Measurements from ENCODE around the gene DACH1.

DACH1 gene

DNA sequence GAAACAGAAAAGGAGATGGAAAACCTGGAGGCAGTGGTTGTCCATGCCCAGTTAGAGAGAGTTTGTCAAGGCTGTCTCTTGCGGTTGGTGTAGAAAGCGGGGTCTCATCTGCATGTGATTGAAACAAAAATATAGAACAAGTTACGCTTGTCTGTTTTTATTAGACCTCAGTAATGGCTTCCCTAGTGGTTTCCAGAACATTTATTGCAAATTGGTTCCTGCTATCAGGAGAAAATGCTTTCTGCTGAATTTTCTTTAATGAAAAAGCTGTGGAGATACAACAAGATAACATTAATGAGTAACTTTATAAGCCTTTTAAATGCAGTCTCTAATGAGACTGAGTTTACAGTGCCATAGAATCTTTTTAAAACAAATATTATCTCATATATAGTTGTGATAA, 378.0 kb downstream of the DACH1 start:
- DNase-seq (ENCODE audit: low read depth in 2 of 2), result no peak

DNA sequence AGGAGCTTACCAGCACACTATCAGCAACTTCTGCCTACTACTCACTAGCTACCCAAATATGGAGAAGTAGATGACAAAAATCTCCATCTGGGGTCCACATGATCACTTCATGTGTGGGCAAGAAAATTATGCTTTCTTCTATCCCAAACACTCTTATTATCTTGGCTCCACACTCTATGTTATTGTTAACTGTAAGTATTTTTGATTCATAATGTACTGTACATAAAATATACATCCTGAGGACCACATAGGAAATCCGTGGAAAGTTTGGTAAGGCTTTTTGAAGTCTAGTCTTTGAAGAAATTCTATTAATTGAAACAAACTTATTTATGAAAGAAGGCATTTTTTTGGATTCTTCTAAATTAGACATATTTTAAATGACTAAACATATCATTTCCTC, 378.8 kb downstream of the DACH1 start:
- no peak for DNase-seq (ENCODE audit: low read depth in 2 of 2)

DNA sequence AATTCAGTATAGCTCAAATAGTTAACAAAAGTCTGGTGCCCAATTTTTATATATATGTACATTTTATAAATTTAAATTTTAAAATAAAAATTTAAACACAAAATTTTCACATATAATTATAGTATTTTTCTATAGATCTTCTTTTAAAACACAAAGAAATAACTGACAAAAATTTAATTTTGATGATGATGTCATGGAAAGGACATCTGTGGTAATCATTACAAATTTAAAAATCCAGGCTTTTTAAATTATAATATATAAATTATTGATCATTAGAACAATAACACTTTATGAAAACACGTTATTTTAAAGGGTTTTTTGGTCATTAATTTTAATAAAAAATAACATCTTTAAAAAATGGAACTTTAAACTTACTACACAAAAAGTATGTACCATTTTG, 381.1 kb downstream of the DACH1 start:
- no peak for DNase-seq (ENCODE audit: low read depth in 2 of 2)

DNA sequence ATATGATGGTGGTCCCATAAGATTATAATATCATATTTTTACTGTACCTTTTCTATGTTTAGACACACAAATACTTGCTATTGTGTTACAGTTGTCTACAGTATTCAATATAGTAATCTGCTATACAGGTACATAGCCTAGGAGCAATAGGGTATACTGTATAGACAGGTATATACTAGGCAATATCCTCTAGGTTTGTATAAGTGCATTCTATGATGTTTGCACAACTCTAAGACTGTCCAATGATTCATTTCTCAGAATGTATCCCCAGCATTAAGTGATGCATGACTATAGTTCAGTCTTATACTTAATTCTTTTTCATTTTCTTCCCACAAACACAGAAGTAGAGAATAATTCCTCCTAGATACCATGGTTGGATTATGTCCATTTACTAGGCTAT, 383.3 kb downstream of the DACH1 start:
- DNase-seq (ENCODE audit: low read depth in 2 of 2), result no peak

DNA sequence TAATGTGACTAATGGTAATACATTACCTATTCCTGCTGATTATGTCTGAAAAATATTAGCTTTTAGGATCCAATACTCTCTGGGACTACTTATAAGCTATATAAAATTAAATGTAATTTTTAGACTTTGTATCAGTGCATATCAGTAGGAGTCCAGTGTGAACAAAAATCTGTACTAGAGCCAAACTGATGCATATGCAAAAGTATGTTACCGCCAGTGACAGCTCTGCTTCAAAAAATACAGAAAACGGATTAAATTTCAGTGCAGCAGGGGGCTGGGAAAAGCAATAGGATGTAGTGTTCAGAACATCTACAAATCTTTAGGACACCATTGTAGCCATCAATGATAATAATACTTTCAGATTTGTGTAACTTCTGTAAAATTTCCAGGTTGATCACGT, 385.5 kb downstream of the DACH1 start:
- no peak for DNase-seq (ENCODE audit: low read depth in 2 of 2)

DNA sequence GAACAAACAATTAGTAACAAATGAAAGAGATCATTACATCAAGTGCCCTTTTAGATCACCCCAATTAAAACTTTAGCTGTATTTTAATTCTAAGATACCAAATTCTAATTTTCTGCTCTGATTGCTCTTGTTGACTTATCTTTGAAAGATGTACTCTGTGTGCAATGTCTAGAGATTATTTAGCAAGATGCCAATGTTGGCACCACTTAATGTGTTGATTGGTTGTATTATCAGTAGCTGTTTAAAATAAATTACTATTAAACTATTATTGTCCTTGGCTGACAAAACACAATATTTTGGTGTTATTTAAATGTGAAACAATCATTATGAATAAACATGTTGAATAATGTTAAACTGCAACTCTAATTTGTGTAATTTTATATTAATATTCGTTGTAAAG, 386.0 kb downstream of the DACH1 start:
- DNase-seq (ENCODE audit: low read depth in 2 of 2), result no peak

DNA sequence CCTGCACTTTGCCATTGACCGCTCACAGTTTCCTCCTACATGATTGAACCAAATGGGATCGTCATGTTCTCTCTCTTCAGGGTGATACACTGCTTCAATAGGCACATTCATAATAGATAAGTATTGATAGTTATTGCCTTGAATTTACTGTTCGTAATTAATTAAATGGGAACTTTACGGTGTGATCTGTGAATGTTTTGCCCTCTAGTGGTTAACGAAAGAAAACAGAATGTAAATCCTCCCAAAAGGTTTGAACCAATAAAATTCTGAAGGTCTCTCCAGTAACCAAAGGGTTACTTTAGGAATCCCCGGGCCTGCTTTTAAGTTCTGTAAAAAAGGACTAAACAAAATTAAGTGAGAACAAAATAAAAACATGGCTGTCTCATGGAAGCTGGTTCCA, 389.3 kb downstream of the DACH1 start:
- DNase-seq (ENCODE audit: low read depth in 2 of 2), result no peak

DNA sequence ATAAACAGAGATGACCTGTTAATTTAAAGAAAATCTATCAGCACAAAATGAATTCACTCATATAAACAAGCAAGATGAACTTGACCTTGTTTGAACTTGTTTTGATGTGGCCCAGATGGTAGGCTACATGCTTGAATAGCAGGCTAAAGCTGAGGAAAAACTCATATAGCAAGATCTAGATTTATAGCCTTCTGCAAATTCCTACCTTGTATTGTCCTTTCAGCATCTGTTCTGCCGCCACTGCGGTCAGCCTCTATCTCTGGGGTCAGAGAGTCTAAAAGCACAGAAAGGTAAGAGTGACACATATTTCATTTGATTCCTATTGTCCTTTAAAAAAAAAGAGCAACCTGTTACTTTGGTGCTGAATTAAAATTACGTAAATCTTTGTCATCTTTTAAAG, 392.1 kb downstream of the DACH1 start:
- DNase-seq (ENCODE audit: low read depth in 2 of 2), result no peak

DNA sequence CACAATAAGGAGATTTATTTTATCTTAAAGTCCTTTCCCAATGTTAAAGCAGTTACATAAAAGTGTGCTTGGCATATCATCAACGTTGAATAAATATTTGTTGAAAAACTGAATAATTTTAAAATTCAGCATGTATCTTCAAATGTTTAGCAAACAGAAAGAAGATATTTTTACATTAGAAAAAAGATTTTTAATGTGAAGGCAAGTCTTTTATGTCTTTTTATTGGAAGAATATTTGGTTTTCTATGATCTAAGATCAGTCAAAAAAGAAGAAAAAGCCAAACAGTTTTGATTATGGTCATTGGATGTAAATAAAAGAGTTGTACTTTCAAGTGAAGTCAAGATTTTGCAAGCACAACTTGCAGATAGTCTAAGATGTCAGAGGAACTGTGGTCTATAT, 397.4 kb downstream of the DACH1 start:
- DNase-seq (ENCODE audit: low read depth in 2 of 2), result no peak

DNA sequence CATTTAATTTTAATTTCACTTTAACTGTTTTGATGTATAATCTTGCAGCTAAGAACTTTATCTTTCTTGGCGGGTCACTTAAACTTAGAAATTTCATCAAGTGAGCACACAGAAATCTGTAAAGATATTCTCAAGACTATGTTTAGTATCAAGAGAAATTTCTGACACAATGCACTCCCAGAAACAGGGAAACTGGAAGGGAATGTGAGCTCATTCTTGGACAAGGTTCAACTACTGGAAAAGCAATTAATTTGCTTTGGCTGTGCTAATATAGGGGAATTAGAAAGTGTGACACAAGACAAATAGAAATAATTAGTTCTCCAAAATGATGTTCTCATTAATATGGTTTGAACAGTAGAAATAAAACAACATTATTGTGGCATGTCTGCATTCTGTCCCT, 402.3 kb downstream of the DACH1 start:
- no peak for DNase-seq (ENCODE audit: low read depth in 2 of 2)

DNA sequence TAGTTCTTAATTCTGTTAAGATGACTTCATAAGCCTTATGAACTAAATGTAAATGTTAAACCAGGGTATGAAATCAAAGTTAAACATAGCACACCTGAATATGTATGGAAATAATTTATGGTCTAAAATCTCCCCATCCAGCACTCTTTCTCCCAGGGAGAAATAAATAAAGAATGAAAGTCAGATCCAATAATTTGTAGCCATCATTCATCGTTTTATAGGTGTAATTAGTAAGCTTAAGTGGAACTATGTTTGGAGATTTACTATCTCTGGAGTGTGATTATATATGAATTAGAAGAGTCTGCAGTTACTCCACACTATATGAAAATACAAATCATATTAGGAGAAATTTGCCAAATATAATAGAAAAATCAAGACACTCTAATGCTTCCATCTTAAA, 405.1 kb downstream of the DACH1 start:
- no peak for DNase-seq (ENCODE audit: low read depth in 2 of 2)

DNA sequence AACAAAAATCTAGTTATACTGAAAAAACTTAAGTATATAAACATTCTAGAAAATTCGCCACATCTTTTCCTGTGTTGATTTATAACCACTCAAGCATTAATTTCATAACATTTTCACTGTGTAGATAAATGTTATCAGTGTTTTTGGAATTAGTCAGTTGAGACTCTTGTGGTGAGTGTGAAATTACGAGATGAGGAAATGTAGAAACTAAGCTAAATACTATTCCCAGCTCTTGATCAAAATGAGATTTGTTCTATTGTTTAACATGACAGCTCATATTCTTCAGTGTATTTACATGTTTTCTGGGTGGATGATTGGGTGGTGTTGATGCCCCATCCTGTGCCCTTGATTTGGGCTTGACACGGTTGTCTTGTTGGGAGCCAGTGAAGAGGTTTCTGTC, 406.8 kb downstream of the DACH1 start:
- DNase-seq (ENCODE audit: low read depth in 2 of 2), result no peak

DNA sequence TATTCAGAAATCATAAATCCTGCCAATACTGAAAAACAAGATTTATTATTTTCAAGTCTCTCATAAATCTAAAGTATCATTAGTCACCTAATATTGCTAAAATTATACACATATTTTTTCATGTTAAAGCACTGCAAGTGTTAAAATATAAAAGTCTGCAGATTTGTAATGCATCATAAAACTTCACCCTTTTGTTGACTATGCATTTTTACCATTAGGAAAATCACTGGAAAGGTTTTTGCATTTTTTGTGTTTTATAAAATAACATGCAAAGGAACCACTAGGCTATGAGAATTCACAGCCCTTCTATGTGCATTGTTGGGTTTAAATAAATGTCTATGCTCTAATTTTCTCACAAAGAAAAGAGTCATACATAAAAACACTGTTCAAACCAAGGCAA, 407.3 kb downstream of the DACH1 start:
- no peak for DNase-seq (ENCODE audit: low read depth in 2 of 2)

DNA sequence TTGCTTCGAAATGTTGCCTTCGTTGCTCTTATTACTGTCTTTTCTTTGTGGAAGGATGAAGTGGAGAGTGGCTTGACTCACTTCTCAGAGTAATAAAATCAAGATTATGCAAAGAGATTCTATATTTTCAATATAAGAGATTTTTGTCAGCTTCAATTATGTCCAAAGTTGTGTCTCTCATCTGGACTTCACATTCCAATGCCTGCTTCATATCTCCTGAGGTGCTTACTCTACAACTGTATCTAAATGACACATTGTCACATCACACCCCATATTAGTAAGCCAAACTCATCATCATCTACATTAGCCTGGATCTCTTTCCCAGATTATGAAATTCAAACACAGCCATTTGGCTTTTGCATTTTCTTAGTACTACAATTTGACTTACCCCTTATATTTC, 409.4 kb downstream of the DACH1 start:
- DNase-seq (ENCODE audit: low read depth in 2 of 2), result no peak

DNA sequence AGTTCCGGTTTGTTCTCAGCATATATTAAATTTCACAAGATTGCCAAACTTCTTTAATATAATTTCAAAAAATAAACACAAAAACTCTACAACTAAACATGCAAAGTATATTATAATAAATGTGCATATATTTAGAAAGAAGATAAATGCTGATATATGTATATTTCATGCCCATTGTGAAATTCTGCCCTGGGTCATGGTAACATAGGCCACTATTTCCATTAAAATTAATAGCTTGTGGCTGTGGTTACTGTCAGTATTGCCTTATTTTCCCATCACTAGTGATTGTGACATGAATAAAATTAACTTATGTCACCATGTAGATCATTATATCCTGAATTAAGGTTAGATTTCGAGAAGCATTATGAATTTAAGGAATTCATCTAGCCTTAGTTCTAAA, 410.9 kb downstream of the DACH1 start:
- DNase-seq (ENCODE audit: low read depth in 2 of 2), result no peak

DNA sequence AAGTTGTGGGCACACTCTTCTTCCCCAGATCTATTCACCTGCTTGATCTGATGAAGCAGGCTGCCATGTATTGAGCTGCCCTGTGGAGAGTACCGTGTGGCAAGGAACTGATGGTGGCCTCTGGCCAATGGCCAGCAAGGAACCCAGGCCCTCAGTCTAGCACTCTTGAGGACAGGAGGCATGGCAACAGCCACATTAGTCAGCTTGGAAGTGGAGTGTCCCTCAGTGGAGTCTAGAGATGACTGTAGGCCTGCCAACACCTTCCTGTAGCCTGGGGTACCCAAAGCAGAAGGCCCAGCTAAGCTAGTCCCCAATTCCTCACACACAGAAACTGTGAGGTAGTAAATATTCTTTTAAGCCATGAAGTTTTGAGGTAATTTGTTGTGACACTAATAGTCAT, 412.5 kb downstream of the DACH1 start:
- no peak for DNase-seq (ENCODE audit: low read depth in 2 of 2)

DNA sequence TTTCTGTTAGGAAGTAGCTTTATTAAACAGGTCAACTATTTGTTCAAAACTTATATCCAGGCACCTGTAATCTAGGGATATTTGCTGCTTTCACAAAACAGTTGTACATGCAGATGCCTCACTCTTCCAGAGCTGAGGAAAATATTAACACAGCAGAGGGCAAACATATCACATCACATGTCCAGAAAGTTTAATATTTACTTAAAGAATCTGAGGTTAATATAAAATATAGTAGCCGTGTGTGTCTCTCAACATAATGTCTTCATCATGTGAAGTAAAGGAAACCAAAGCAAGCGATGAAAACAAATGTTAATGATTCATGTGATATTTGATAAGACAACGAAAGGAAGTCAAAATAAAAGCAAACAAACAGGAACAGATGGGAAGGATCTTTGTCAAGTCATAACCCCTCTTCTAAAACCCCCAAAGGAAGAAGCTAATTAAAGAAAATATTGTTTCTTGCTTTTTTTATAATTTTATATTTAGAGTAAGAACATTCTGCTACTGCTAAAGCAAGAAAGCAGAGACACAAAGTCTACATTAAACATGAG, 418.8 kb downstream of the DACH1 start:
- DNase-seq (ENCODE audit: low read depth in 2 of 2), result no peak

DNA sequence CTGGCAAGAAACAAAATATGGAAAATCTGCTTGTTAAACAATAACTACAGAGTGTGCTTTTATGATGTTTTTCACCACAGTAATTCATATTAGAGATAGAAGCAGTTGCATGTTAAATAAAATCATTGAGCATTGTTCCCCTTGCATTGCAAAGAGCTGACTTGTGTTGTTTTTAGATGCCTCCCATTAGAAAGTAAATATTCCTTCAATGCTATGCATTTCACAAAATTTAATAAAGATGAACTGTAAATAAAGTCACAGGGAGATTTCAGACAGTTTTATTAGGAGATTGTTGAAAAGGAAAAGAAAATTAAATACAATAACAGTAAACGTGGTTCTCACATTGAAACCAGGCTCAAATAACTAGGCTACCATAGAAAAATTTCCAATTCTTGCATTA, 429.3 kb downstream of the DACH1 start:
- no peak for DNase-seq (ENCODE audit: low read depth in 2 of 2)

DNA sequence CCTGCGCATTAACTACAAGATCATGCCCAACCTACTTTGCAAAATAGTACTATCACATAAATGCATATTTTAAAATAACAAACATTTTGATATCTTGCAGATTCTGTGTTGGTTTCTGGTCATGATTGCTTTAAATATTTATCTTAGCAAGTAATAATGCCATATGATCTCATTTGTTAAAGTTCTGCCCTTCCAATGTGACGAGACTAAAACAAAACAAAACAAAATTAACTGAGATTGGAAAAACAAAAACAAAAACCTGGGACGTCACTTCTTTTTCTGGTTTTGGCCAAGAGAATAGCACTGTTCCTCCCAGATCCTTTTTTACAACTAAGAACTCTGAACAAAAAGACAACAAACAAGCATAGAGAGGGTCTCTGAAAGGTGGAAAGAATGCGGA, 436.3 kb downstream of the DACH1 start:
- DNase-seq (ENCODE audit: low read depth in 2 of 2), result no peak

DNA sequence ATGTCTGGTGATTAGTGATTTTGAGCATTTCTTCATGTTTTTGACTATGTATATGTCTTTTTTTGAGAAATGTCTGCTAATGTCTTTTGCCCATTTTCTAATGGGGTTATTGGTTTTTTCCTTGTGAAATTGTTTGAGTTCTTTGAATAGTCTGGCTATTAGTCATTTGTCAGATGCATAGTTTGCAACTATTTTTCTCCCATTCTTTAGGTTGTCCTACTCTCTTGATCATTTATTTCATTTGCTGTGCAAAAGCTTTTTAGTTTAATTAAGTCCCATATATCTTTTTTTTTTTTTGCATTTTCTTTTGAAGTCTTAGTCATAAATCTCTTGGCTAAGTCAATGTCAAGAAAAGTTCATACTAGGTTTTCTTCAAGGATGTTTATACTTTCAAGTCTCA, 449.8 kb downstream of the DACH1 start:
- DNase-seq (ENCODE audit: low read depth in 2 of 2), result no peak

DNA sequence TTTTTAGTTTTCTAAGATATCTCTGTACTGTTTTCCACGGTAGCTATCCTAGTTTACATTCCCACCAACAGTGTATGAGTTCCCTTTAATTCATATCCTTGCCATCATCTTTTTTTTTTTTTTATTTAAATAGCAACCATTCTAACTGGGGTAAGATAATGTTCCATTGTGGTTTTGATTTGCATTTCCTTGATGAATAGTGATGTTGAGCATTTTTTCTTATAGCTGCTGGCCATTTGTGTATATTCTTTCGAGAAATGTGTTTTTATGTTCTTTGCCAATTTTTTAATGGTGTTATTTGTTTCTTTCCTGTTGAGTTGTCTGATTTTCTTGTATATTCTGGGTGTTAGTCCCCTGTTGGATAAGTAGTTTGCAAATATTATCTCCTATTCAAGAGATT, 454.8 kb downstream of the DACH1 start:
- DNase-seq (ENCODE audit: low read depth in 2 of 2), result no peak

DNA sequence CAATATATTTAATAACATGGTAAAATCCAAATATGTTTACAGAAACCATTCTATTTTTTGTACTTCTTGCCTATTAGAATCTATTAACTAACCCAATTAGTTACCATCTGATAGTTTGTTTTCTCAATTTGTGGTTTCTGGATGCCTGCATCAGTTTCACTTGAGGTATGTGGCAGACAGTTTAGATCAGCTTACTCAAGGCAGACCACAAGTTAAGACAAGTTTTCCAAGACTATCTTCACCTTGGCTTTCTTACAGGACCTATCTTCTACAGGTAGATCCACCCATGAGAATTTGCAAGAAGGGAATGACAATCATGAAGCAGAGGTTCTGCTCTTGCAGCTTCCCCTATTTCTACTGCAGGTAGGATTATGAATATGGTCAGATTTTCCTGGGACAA, 458.6 kb downstream of the DACH1 start:
- DNase-seq (ENCODE audit: low read depth in 2 of 2), result no peak

DNA sequence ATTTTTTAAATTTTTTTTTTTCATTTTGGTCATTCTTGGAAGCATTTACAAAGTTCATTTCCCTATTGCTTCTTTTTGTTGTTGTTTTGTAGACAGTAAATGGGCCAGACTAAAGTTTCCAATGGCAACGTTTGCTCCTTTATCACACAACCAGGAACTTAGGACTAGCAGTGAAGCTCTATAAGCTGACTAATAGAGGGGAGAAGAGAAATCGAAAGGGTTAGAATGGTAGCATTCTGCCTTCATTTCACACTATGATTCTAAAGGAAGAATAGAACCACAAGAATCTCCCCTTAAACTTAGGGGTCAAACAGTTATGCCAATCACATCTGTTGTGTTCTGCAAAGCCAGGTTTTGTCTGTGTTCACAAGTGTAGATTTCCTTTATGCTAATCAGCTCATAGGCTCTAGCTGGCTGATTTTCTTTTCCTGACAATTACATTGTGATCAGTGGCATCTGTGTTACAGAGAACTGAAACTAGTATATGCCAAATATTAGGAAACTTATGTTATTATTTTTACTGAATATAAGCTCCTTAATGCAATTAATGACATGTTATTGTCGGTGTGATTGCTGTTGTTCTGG, 467.3 kb downstream of the DACH1 start:
- no peak for DNase-seq (ENCODE audit: low read depth in 2 of 2)

DNA sequence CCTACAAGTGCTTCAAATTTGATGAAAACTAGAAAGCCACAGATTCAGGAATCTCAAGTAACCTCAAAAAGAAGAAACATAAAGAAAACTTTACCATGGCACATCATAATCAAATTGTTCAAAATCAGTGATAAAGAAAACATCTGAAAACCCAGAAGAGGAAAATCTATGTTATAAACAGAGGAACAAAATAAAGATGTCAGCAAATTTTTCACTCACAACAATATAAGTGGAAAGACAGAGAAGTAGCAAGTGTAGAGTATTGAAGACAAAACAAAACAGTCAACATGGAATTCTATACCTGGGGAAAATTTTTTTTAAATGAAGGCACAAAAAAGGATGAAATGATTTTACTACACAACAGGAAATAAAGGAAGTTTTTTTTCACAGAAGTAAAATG, 470.9 kb downstream of the DACH1 start:
- DNase-seq (ENCODE audit: low read depth in 2 of 2), result no peak

DNA sequence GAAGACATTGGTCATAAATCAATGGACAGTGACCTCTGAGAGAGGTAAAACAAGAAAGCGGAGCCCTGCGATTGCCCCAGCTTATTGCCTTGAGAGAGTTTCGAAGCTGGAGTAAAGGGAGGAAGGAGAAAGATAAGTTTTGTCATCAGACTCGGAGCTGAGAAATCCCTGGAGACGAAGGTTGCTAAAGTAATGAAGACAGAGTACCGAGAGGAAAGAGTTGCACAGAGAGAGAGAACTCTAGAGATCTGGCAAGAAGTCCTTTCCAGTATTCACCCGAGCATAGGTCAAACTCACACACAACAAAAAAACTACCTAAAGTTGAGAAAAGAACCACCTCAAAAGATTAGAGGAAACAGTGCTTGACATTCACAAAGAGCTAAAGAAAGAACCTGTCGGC, 472.0 kb downstream of the DACH1 start:
- no peak for DNase-seq (ENCODE audit: low read depth in 2 of 2)

Data from stimulated activated CD8-positive, alpha-beta memory T cell treated with anti-CD3 and anti-CD28 coated beads, Interleukin-7, amount 100 ng/mL, for 4 hours (primary cell).